HepG2 (cell line): ENCODE measurements around the gene EZH1. TPM values are rescaled to one million over a fixed set of nuclear protein-coding genes. Genes with fewer than 3 reads are reported as not detected.

Source experiments
- ATF3 ChIP-seq: sonication (generic); formaldehyde crosslinking; IDR thresholded peaks from 2 replicates; pipeline ENCODE4 v1.4.0; 2020; ENCODE audit warnings: missing genetic modification reagents
- CBFB ChIP-seq: sonication (generic); formaldehyde crosslinking; IDR thresholded peaks from 2 replicates; pipeline ENCODE4 v1.4.0; 2020; ENCODE audit warnings: missing genetic modification reagents
- CBX1 ChIP-seq: IDR thresholded peaks from one replicate; pipeline ENCODE4 v1.6.1; 2016; ENCODE audit warnings: antibody characterized with exemption, low read depth
- CCAR2 ChIP-seq: fragments of 200-400 bp; formaldehyde crosslinking; optimal IDR thresholded peaks from 2 replicates; pipeline ENCODE3; 2018; ENCODE audit warnings: low read depth, mild to moderate bottlenecking, low read length, moderate library complexity
- E2F5 ChIP-seq: sonication (generic); formaldehyde crosslinking; conservative IDR thresholded peaks from 2 replicates; pipeline ENCODE4 v1.4.0; 2020; ENCODE audit warnings: missing genetic modification reagents
- FOXA1 ChIP-seq, 2 experiments: fragments of 450-650 bp in 1 of 2; sonication (generic) in 1 of 2; formaldehyde crosslinking in 1 of 2; IDR thresholded peaks; 2 replicates each; pipeline versions ENCODE4 v1.4.0 to v1.6.1; 2016 to 2020; ENCODE audit warnings: missing genetic modification reagents in 1 of 2
- FOXO4 ChIP-seq: sonication (generic); formaldehyde crosslinking; conservative IDR thresholded peaks from 2 replicates; pipeline ENCODE4 v1.8.1; 2023; ENCODE audit warnings: missing genetic modification reagents
- GRHL1 ChIP-seq: sonication (generic); formaldehyde crosslinking; conservative IDR thresholded peaks from 2 replicates; pipeline ENCODE4 v1.8.0; 2022; ENCODE audit warnings: missing genetic modification reagents
- KAT7 ChIP-seq: IDR thresholded peaks from 2 replicates; pipeline ENCODE4 v1.6.1; 2018; ENCODE audit warnings: borderline replicate concordance, missing compliant biosample characterization
- MTERF4 ChIP-seq: sonication (generic); formaldehyde crosslinking; IDR thresholded peaks from 2 replicates; pipeline ENCODE4 v1.8.0; 2023; ENCODE audit warnings: mild to moderate bottlenecking, missing genetic modification reagents
- PCBP1 ChIP-seq: fragments of 200-400 bp; formaldehyde crosslinking; IDR thresholded peaks from 2 replicates; pipeline ENCODE4 v1.6.1; 2017; ENCODE audit warnings: mild to moderate bottlenecking, low read depth, low read length, borderline replicate concordance
- PITX1 ChIP-seq: sonication (generic); formaldehyde crosslinking; IDR thresholded peaks from 2 replicates; pipeline ENCODE4 v1.5.1; 2020; ENCODE audit warnings: mild to moderate bottlenecking, missing genetic modification reagents
- PLSCR1 ChIP-seq: sonication (generic); formaldehyde crosslinking; IDR thresholded peaks from 2 replicates; pipeline ENCODE4 v1.5.0; 2020; ENCODE audit warnings: missing genetic modification reagents, mild to moderate bottlenecking, borderline replicate concordance
- ZNF232 ChIP-seq: sonication (generic); formaldehyde crosslinking; IDR thresholded peaks from 2 replicates; pipeline ENCODE4 v1.4.0; 2020; ENCODE audit warnings: missing genetic modification reagents, borderline replicate concordance
- ZNF234 ChIP-seq: sonication (generic); formaldehyde crosslinking; conservative IDR thresholded peaks from 2 replicates; pipeline ENCODE4 v1.5.1; 2020; ENCODE audit warnings: mild to moderate bottlenecking, missing genetic modification reagents
- ZNF331 ChIP-seq: sonication (generic); formaldehyde crosslinking; IDR thresholded peaks from 2 replicates; pipeline ENCODE4 v1.4.0; 2020; ENCODE audit warnings: missing genetic modification reagents
- ZNF572 ChIP-seq: sonication (generic); formaldehyde crosslinking; IDR thresholded peaks from 2 replicates; pipeline ENCODE4 v1.5.1; 2020; ENCODE audit warnings: mild to moderate bottlenecking, missing genetic modification reagents
- ZUFSP ChIP-seq: sonication (generic); formaldehyde crosslinking; IDR thresholded peaks from 2 replicates; pipeline ENCODE4 v1.9.0; 2021; ENCODE audit warnings: missing genetic modification reagents, mild to moderate bottlenecking, borderline replicate concordance
- polyA plus RNA-seq, 8 experiments: library from polyadenylated mRNA; depleted of rRNA in 3 of 8; stranded (reverse) in 7 of 8; unstranded in 1 of 8; fragments of >200 nt; fragmentation: Illumina TruSeq in 4 of 8; extraction: Trizol in 4 of 8; gene quantifications; 2 replicates each; pipeline versions ENCODE4 v1.2.1 to v1.2.3, GENCODE V29; 2011 to 2016; ENCODE audit warnings: low read depth in 4 of 8, missing spikeins in 1 of 8, mixed read lengths in 1 of 8; ENCODE audit not compliant: insufficient read depth in 1 of 8
- total RNA-seq, 5 experiments: library from RNA; depleted of rRNA; stranded (reverse); fragments of >200 nt; fragmentation: Illumina TruSeq; extraction: Trizol; gene quantifications; 2 replicates each; pipeline ENCODE4 v1.2.3, GENCODE V29; 2016; ENCODE audit warnings: low read depth in 1 of 5

The EZH1 gene
- total and polyA plus RNA-seq, 2 of the 13 experiments (the other 11 are each of a cell fraction or from before 2014, with no cell fraction given) = 11.6 to 24.0 TPM

- no peak; the same call in 1 of the 2 replicates for TF ChIP-seq E2F5 (CRISPR knock-in tag)
- TF ChIP-seq FOXA1 (IDR thresholded peaks at IDR 0.05) = no peak
- peak; percentile 70; the same call in 1 of the 2 replicates for TF ChIP-seq FOXA1 (CRISPR knock-in tag; IDR thresholded peaks at IDR 0.05)
- TF ChIP-seq CCAR2 = peak; percentile 29
- TF ChIP-seq ZNF232 (CRISPR knock-in tag) = no peak
- no peak for TF ChIP-seq FOXO4 (CRISPR knock-in tag)
- TF ChIP-seq ZNF572 = no peak
- peak; percentile 21; the same call in 1 of the 2 replicates for TF ChIP-seq CBFB (CRISPR knock-in tag)
- peak; percentile 46; the same call in 1 of the 2 replicates for TF ChIP-seq PCBP1
- peak; percentile 36; the same call in 1 of the 2 replicates for TF ChIP-seq ATF3 (CRISPR knock-in tag)
- TF ChIP-seq ZNF331 (CRISPR knock-in tag) = peak; percentile 80; the same call in 1 of the 2 replicates
- TF ChIP-seq MTERF4 (CRISPR knock-in tag) = peak; percentile 97
- no peak; the same call in 1 of the 2 replicates for TF ChIP-seq ZNF234 (CRISPR knock-in tag)
- TF ChIP-seq PLSCR1 = no peak
- no peak for TF ChIP-seq ZUFSP
- no peak for TF ChIP-seq GRHL1 (CRISPR knock-in tag)
- peak; percentile 18 for TF ChIP-seq CBX1
- TF ChIP-seq PITX1 (CRISPR knock-in tag) = peak; percentile 85
- peak; percentile 96 for TF ChIP-seq KAT7 (CRISPR knock-in tag)
Observed at GRCh38 chr17:42779936-42780850, 35.4 kb upstream of the EZH1 start, which contains the start of gene WNK4 (continued).
